Osteoblast (primary cell): ENCODE measurements around the gene FIBIN. TPM values are rescaled to one million over a fixed set of nuclear protein-coding genes. Genes with fewer than 3 reads are reported as not detected.

Experiments used
- DNase-seq: peaks from one replicate; pipeline ENCODE4 v3.0.0; 2011; ENCODE audit warnings: low spot score, mixed read lengths; ENCODE audit not compliant: insufficient read length; ENCODE audit errors: missing footprints
- H2AFZ ChIP-seq: 2 replicates; pipeline ENCODE4 v1.6.0; 2011; ENCODE audit warnings: mild to moderate bottlenecking, low read length
- H3K27ac ChIP-seq: 2 replicates; pipeline ENCODE4 v1.5.1; 2011; ENCODE audit warnings: mild to moderate bottlenecking, low read depth, low read length, moderate library complexity
- H3K27me3 ChIP-seq: 2 replicates; pipeline ENCODE4 v1.6.0; 2012; ENCODE audit warnings: mild to moderate bottlenecking, control low read depth, inconsistent platforms, low read length, moderate library complexity; ENCODE audit not compliant: insufficient read depth
- H3K36me3 ChIP-seq: 2 replicates; pipeline ENCODE4 v1.5.1; 2011; ENCODE audit warnings: mild to moderate bottlenecking, low read length, control low read depth, moderate library complexity; ENCODE audit not compliant: insufficient read depth
- H3K4me1 ChIP-seq: 2 replicates; pipeline ENCODE4 v1.5.1; 2011; ENCODE audit warnings: mild to moderate bottlenecking, low read length, control low read depth, moderate library complexity; ENCODE audit not compliant: insufficient read depth
- H3K4me2 ChIP-seq: 2 replicates; pipeline ENCODE4 v1.6.0; 2011; ENCODE audit warnings: mild to moderate bottlenecking, low read length; ENCODE audit not compliant: insufficient read depth
- H3K4me3 ChIP-seq: fragments of 200-600 bp; sonication (generic); 3 replicates; pipeline ENCODE4 v1.5.1; 2012; ENCODE audit warnings: mild to moderate bottlenecking, low read length, inconsistent platforms; ENCODE audit not compliant: insufficient read depth
- H3K79me2 ChIP-seq: 2 replicates; pipeline ENCODE4 v1.6.0; 2012; ENCODE audit warnings: mild to moderate bottlenecking, low read length, control low read depth, inconsistent platforms; ENCODE audit not compliant: insufficient read depth
- H3K9me3 ChIP-seq: 2 replicates; pipeline ENCODE4 v1.5.1; 2011; ENCODE audit warnings: low read depth, low read length, control low read depth
- H4K20me1 ChIP-seq: 2 replicates; pipeline ENCODE4 v1.6.0; 2012; ENCODE audit warnings: mild to moderate bottlenecking, low read length, control low read depth; ENCODE audit not compliant: insufficient read depth
- CTCF ChIP-seq: IDR thresholded peaks from 2 replicates; pipeline ENCODE4 v1.5.1; 2011; ENCODE audit warnings: mild to moderate bottlenecking, low read depth, low read length, moderate library complexity; ENCODE audit errors: extremely low read depth
- total RNA-seq: library from RNA; depleted of rRNA; stranded (reverse); fragments of >200 nt; gene quantifications from 2 replicates; pipeline ENCODE4 v1.2.3, GENCODE V29; 2012

The FIBIN gene
- total RNA-seq, 1 donor = 30.0 TPM

DNA sequence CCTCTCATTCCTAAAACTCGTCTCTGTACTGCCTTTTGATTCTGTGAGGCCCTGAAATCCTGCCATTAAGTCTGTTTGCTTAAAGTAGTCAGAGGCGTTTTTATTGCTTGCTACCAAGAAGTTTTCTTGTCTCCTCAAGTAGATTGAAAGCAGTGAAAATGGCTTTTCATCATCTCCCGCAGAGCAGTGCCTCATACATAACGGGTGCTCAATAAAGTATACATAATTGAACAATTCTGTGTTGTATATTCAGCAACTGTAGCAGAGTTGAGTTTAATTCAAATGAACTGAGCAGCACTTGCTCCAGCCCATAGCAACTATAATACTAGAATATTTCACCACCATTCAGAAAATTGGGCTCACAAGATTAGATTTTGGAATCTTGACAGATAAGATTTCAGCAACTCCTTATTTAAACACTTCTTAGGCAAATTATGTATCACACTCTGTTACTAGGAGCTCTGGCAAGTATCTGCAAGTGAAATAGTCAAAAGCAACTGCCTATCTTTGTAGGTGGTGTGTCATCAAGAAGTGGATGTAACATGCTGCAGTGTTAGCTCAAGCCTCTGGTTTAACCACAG, 20.0 kb downstream of the FIBIN start:
- H3K27me3 ChIP-seq = no peaks in the 10 kb centered on the region
- H3K4me3 ChIP-seq = no peak overlapping the region
- H3K9me3 ChIP-seq = no peaks in the 10 kb centered on the region
- H3K27ac ChIP-seq = peak overlapping the region; percentile 13
- no peak for DNase-seq
- no peaks in the 10 kb centered on the region for H4K20me1 ChIP-seq
- H3K79me2 ChIP-seq = no peaks in the 10 kb centered on the region
- TF ChIP-seq CTCF = no peak
- H3K4me2 ChIP-seq = no peak overlapping the region
- peaks cover 22% of the 10 kb centered on the region for H3K4me1 ChIP-seq
- H3K36me3 ChIP-seq = no peaks in the 10 kb centered on the region
- H2AFZ ChIP-seq = peak overlapping the region; percentile 10

- H3K79me2 ChIP-seq = no peaks in the 10 kb centered on the region
- no peak overlapping the region for H2AFZ ChIP-seq
- no peak overlapping the region for H3K27ac ChIP-seq
- H3K27me3 ChIP-seq = no peaks in the 10 kb centered on the region
- DNase-seq = peak; percentile 50
- no peak overlapping the region for H3K4me2 ChIP-seq
- H3K4me3 ChIP-seq = no peak overlapping the region
- no peaks in the 10 kb centered on the region for H3K36me3 ChIP-seq
- H3K9me3 ChIP-seq = no peaks in the 10 kb centered on the region
- TF ChIP-seq CTCF = no peak
- no peaks in the 10 kb centered on the region for H4K20me1 ChIP-seq
- no peaks in the 10 kb centered on the region for H3K4me1 ChIP-seq
These were observed 25.1 kb downstream of the FIBIN start for GRCh38 chr11:27018902-27019529.

DNA sequence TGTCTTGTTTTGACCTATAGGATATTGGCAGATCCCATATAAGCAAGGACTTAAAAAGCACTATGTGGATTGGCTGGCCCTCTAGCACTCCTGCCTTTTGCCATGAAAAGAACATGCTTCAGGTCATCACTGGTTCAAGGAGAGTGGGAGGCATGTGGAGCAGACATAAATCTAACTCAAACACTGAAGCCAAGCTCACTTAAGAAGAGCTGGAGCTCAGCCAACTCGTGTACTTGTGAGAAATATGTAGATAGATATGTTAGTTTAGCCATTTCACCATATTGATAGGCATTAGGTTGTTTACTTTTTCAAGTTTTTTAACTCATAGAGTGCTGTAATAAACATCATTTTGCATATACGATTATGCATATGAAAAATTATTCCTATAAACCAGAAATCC, 26.8 kb downstream of the FIBIN start:
- no peak for DNase-seq
- no peak for TF ChIP-seq CTCF
- H3K9me3 ChIP-seq = no peaks in the 10 kb centered on the region
- H3K4me1 ChIP-seq = no peaks in the 10 kb centered on the region
- H3K79me2 ChIP-seq = no peaks in the 10 kb centered on the region
- H2AFZ ChIP-seq = no peak overlapping the region
- H3K36me3 ChIP-seq = no peaks in the 10 kb centered on the region
- H3K27ac ChIP-seq = no peak overlapping the region
- H3K4me3 ChIP-seq = no peak overlapping the region
- H3K4me2 ChIP-seq = no peak overlapping the region
- H4K20me1 ChIP-seq = no peaks in the 10 kb centered on the region
- no peaks in the 10 kb centered on the region for H3K27me3 ChIP-seq

GRCh38 chr11:27022659-27023251, 28.8 kb downstream of the FIBIN start:
- TF ChIP-seq CTCF = no peak
- Histone ChIP-seq H3K36me3 (no peaks in the 10 kb centered on the region), H3K4me3 (no peak overlapping the region), H2AFZ (no peak overlapping the region), H4K20me1 (no peaks in the 10 kb centered on the region), H3K27me3 (no peaks in the 10 kb centered on the region), H3K4me1 (no peaks in the 10 kb centered on the region), H3K27ac (no peak overlapping the region), H3K79me2 (no peaks in the 10 kb centered on the region), H3K9me3 (no peaks in the 10 kb centered on the region), H3K4me2 (no peak overlapping the region)
- DNase-seq = no peak
